Measurements from ENCODE around the gene TBC1D22A.

Gene TBC1D22A

GRCh38 chr22:46994265-46994664 lies 231.8 kb downstream of the TBC1D22A start:
- DNase-seq (ENCODE audit: low read depth in 2 of 2), result no peak

GRCh38 chr22:46994983-46995382 lies 232.5 kb downstream of the TBC1D22A start:
- DNase-seq (ENCODE audit: low read depth in 2 of 2), result no peak

- DNase-seq (ENCODE audit: low read depth in 2 of 2), result no peak
Observed at GRCh38 chr22:46995501-46996360, 233.3 kb downstream of the TBC1D22A start.

- DNase-seq (ENCODE audit: low read depth in 2 of 2), result no peak
Observed at GRCh38 chr22:46996595-46997310, 234.3 kb downstream of the TBC1D22A start.

GRCh38 chr22:46997311-46997970 lies 235.0 kb downstream of the TBC1D22A start:
- no peak for DNase-seq (ENCODE audit: low read depth in 2 of 2)

GRCh38 chr22:46998331-46998730 lies 235.9 kb downstream of the TBC1D22A start:
- DNase-seq (ENCODE audit: low read depth in 2 of 2), result no peak

GRCh38 chr22:47000256-47000655 lies 237.8 kb downstream of the TBC1D22A start:
- no peak for DNase-seq (ENCODE audit: low read depth in 2 of 2)

GRCh38 chr22:47000888-47001287 lies 238.4 kb downstream of the TBC1D22A start:
- no peak for DNase-seq (ENCODE audit: low read depth in 2 of 2)

- DNase-seq (ENCODE audit: low read depth in 2 of 2), result no peak
Observed at GRCh38 chr22:47001288-47001687, 238.8 kb downstream of the TBC1D22A start.

- no peak for DNase-seq (ENCODE audit: low read depth in 2 of 2)
Observed at GRCh38 chr22:47002692-47003091, 240.2 kb downstream of the TBC1D22A start.

GRCh38 chr22:47005506-47006408 lies 243.3 kb downstream of the TBC1D22A start:
- no peak for DNase-seq (ENCODE audit: low read depth in 2 of 2)

- DNase-seq (ENCODE audit: low read depth in 2 of 2), result no peak
Observed at GRCh38 chr22:47006433-47006832, 244.0 kb downstream of the TBC1D22A start.

- no peak for DNase-seq (ENCODE audit: low read depth in 2 of 2)
Observed at GRCh38 chr22:47006869-47007268, 244.4 kb downstream of the TBC1D22A start.

- no peak for DNase-seq (ENCODE audit: low read depth in 2 of 2)
Observed at GRCh38 chr22:47007496-47007895, 245.0 kb downstream of the TBC1D22A start.

- no peak for DNase-seq (ENCODE audit: low read depth in 2 of 2)
Observed at GRCh38 chr22:47008208-47008885, 245.9 kb downstream of the TBC1D22A start.

GRCh38 chr22:47009304-47010101 lies 247.1 kb downstream of the TBC1D22A start:
- no peak for DNase-seq (ENCODE audit: low read depth in 2 of 2)

- DNase-seq (ENCODE audit: low read depth in 2 of 2), result no peak
Observed at GRCh38 chr22:47010211-47010610, 247.8 kb downstream of the TBC1D22A start.

- DNase-seq (ENCODE audit: low read depth in 2 of 2), result no peak
Observed at GRCh38 chr22:47011131-47011858, 248.8 kb downstream of the TBC1D22A start.

- DNase-seq (ENCODE audit: low read depth in 2 of 2), result no peak
Observed at GRCh38 chr22:47011859-47012258, 249.4 kb downstream of the TBC1D22A start.

Data from stimulated activated CD4-positive, alpha-beta T cell treated with anti-CD3 and anti-CD28 coated beads, Interleukin-15, amount 100 ng/mL, for 48 hours (primary cell).